NB4 (cell line): ENCODE results near the gene CBR4.

Experiments used
- DNase-seq: peaks from one replicate; pipeline ENCODE4 v3.0.0; 2010; ENCODE audit warnings: low read depth
- H3K4me3 ChIP-seq: one replicate; pipeline ENCODE4 v1.5.1; 2011; ENCODE audit warnings: mild to moderate bottlenecking, low read depth, low read length, moderate library complexity
- MYC ChIP-seq: IDR thresholded peaks from 2 replicates; pipeline ENCODE4 v1.6.1; 2011; ENCODE audit warnings: low read depth, low read length
- POLR2A ChIP-seq: IDR thresholded peaks from 2 replicates; pipeline ENCODE4 v1.6.1; 2011; ENCODE audit warnings: mild to moderate bottlenecking; ENCODE audit not compliant: insufficient read length; ENCODE audit errors: extremely low read depth
- TF ChIP-seq, protein P1 (sequence below): IDR thresholded peaks from one replicate; pipeline ENCODE4 v1.5.1; 2012; ENCODE audit warnings: low read depth, low read length
- TF ChIP-seq, protein P2 (sequence below): IDR thresholded peaks from 2 replicates; pipeline ENCODE4 v1.6.1; 2011; ENCODE audit warnings: low read depth, low read length

The CBR4 gene

DNA sequence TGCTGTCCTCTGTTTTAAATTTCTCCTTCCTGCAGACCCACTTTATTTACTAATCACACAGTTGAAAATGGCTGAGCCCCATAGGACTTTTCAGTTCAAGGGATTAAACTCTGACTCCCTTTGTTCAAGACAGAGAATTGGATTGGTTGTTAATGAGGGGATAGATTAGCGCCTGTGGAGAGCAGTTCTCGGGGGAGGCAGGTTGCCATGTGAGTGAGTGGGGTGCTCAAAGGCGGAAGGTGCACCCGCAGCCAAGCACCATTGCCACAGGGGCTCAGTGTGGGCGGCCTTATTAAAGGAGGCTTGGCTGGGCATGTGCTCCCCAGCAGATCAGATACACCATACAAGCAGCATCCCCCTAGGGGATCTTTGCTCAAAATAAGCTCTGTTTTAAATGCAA, 7.9 kb upstream of the CBR4 start:
- DNase-seq, result no peak
- no peak for TF ChIP-seq POLR2A
- TF ChIP-seq, protein P1, sequence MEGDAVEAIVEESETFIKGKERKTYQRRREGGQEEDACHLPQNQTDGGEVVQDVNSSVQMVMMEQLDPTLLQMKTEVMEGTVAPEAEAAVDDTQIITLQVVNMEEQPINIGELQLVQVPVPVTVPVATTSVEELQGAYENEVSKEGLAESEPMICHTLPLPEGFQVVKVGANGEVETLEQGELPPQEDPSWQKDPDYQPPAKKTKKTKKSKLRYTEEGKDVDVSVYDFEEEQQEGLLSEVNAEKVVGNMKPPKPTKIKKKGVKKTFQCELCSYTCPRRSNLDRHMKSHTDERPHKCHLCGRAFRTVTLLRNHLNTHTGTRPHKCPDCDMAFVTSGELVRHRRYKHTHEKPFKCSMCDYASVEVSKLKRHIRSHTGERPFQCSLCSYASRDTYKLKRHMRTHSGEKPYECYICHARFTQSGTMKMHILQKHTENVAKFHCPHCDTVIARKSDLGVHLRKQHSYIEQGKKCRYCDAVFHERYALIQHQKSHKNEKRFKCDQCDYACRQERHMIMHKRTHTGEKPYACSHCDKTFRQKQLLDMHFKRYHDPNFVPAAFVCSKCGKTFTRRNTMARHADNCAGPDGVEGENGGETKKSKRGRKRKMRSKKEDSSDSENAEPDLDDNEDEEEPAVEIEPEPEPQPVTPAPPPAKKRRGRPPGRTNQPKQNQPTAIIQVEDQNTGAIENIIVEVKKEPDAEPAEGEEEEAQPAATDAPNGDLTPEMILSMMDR, result no peak
- TF ChIP-seq, protein P2, sequence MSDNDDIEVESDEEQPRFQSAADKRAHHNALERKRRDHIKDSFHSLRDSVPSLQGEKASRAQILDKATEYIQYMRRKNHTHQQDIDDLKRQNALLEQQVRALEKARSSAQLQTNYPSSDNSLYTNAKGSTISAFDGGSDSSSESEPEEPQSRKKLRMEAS, result no peak
- no peak for TF ChIP-seq MYC
- no peak overlapping the region for H3K4me3 ChIP-seq

DNA sequence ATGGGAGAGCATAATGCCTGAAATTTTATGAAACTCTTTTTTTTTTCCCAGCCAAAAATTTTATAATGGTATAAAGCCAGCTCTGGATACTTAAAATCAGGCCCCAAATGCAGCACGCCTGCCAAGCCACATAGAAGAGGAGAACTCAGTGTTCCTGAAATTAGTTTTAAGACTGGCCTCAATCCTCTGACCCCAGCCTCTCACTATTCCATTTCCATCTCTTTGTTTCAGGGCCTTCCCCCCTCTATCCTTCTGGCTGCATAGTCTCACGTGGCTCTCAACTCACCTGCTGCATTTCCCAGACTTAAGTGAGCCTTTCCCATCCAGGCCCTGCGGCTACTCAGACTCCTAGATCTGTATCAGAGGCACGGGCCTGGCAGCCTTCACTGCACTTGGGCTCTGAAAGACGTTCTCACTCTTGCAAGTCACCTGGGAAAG, 5.2 kb upstream of the CBR4 start:
- DNase-seq, result no peak
- TF ChIP-seq MYC (no peak), POLR2A (no peak)
- TF ChIP-seq, protein P2, result no peak
- TF ChIP-seq, protein P1, result no peak
- H3K4me3 ChIP-seq, result no peak overlapping the region

DNA sequence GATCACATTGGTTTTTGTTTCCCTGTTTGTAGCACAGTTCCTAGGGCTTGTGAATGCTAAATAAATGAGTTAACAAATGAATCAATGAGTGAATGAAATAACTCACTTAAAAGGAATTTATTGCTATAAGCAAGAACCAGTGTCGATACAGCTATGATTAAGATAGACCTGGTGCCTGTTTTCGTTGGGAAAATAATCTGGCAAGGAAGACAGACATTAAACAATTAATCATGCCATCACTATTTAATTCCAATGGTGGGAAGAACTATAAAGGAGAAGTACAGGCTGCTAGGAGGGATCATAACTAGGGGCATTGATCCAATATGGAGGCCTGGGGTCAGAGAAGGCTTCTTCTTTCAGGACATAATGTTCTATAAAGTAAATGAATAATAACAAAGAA, 4.5 kb upstream of the CBR4 start:
- no peak overlapping the region for H3K4me3 ChIP-seq
- TF ChIP-seq, protein P1, result no peak
- TF ChIP-seq MYC, result no peak
- no peak for TF ChIP-seq POLR2A
- TF ChIP-seq, protein P2, result no peak
- no peak for DNase-seq

DNA sequence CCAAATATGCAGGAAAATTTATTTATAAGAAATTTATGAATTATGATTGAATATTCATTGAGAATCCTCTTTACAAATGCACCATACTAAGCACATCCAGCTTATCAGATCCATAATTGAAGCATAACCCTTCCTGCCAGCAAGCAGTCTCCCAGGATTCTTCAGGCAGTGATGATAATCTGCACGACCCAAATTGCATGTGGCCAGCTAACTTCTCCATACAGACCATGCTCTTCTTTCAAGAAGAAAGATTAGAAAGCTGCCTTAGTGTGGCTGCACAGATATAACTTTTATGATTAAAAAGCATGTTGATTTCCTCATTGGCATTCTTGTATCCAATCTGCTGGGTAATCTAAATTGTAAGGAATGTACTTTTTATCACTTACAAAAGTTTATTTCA, 3.3 kb upstream of the CBR4 start:
- no peak for DNase-seq
- H3K4me3 ChIP-seq, result no peak overlapping the region
- TF ChIP-seq MYC (no peak), POLR2A (no peak)
- TF ChIP-seq, protein P1, result no peak
- TF ChIP-seq, protein P2, result no peak

DNA sequence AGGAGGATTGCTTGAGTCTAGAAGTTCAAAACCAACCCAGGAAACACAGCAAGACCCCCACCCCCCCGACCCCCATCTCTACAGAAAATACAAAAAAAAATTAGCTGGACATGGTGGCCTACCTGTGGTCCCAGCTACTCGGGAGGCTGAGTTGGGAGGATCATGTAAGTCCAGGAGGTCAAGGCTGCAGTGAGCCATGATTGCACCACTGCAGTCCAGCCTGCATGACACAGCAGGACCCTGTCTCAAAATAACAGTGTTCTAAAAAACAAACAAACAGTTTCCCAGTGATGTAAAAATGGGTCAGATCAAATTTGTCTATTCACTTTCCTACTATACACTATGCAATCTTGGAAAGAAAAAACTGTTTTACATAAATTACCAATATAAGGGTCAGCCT, 2.0 kb upstream of the CBR4 start:
- no peak for DNase-seq
- H3K4me3 ChIP-seq, result no peak overlapping the region
- TF ChIP-seq, protein P1, result no peak
- TF ChIP-seq MYC, result no peak
- TF ChIP-seq, protein P2, result no peak
- no peak for TF ChIP-seq POLR2A
